ENCODE data around the gene CENPM.

CENPM gene

DNA sequence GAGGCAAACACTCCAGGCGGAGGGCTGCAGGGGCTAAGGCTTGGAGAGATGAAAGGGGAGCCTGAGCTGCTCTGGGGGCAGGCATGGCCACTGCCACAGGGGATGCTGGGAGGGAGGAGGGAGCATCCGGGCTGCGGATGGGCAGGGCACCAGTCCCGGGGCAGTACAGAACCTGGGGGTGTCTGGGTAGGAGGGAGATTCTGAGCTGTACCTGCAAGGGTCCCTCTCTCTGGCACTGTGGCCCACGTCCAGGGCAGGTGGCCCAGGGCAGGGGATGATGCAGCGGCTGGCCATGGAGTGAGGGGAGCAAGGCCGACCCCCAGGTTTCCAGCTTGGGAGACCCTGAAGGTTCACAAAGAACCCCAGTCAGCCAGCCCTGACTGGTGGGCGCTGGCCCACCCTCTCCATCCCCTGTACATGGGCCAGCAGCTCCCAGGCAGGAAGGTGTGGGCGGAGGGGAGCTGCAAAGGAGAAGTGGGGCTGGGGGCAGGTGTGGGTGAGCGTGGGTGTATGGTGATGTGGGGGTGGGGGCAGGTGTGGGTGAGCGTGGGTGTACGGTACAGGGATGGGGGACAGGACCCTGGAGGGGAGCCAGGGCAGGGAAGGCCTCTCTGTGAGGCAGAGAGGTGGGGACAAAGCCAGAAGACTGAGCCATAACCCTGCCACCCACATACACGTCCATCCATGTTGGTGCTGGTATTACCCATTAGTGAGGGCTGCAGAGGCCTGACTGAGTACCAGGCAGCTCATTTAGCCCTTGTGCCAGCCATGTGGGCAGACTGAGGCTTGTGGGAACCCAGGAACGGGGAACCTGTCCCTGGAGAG, 18.1 kb downstream of the CENPM start:
- no peak for TF ChIP-seq TAF1 (IDR thresholded peaks at IDR 0.05; ENCODE audit: low read depth)
- 0 out of 2 replicates have a peak, but pooled peaks have one; percentile 24 for TF ChIP-seq ZBTB7A (IDR thresholded peaks at IDR 0.05; ENCODE audit: low read depth)
- TF ChIP-seq EP300 (IDR thresholded peaks at IDR 0.05; ENCODE audit: borderline replicate concordance) = no peak
- no peak for TF ChIP-seq CREB1 (IDR thresholded peaks at IDR 0.05; ENCODE audit: low read depth)
- TF ChIP-seq NFIC (IDR thresholded peaks at IDR 0.05) = no peak
- TF ChIP-seq EGR1 (IDR thresholded peaks at IDR 0.05) = peak; percentile 60
- TF ChIP-seq, protein P1, sequence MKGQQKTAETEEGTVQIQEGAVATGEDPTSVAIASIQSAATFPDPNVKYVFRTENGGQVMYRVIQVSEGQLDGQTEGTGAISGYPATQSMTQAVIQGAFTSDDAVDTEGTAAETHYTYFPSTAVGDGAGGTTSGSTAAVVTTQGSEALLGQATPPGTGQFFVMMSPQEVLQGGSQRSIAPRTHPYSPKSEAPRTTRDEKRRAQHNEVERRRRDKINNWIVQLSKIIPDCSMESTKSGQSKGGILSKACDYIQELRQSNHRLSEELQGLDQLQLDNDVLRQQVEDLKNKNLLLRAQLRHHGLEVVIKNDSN (IDR thresholded peaks at IDR 0.05) = no peak
- no peak for TF ChIP-seq TEAD4 (IDR thresholded peaks at IDR 0.05)
- no peak for TF ChIP-seq RAD21 (IDR thresholded peaks at IDR 0.05; ENCODE audit: low read depth)
- no peak for TF ChIP-seq CEBPB (IDR thresholded peaks at IDR 0.05)
- no peak for TF ChIP-seq YY1 (IDR thresholded peaks at IDR 0.05; ENCODE audit: low read depth)
- TF ChIP-seq, protein P2, sequence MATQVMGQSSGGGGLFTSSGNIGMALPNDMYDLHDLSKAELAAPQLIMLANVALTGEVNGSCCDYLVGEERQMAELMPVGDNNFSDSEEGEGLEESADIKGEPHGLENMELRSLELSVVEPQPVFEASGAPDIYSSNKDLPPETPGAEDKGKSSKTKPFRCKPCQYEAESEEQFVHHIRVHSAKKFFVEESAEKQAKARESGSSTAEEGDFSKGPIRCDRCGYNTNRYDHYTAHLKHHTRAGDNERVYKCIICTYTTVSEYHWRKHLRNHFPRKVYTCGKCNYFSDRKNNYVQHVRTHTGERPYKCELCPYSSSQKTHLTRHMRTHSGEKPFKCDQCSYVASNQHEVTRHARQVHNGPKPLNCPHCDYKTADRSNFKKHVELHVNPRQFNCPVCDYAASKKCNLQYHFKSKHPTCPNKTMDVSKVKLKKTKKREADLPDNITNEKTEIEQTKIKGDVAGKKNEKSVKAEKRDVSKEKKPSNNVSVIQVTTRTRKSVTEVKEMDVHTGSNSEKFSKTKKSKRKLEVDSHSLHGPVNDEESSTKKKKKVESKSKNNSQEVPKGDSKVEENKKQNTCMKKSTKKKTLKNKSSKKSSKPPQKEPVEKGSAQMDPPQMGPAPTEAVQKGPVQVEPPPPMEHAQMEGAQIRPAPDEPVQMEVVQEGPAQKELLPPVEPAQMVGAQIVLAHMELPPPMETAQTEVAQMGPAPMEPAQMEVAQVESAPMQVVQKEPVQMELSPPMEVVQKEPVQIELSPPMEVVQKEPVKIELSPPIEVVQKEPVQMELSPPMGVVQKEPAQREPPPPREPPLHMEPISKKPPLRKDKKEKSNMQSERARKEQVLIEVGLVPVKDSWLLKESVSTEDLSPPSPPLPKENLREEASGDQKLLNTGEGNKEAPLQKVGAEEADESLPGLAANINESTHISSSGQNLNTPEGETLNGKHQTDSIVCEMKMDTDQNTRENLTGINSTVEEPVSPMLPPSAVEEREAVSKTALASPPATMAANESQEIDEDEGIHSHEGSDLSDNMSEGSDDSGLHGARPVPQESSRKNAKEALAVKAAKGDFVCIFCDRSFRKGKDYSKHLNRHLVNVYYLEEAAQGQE (IDR thresholded peaks at IDR 0.05; ENCODE audit: low read depth) = no peak
- TF ChIP-seq TCF12 (IDR thresholded peaks at IDR 0.05; ENCODE audit: low read depth) = no peak
- TF ChIP-seq FOXM1 (IDR thresholded peaks at IDR 0.05; ENCODE audit: borderline replicate concordance, low read depth) = no peak
- TF ChIP-seq, protein P3, sequence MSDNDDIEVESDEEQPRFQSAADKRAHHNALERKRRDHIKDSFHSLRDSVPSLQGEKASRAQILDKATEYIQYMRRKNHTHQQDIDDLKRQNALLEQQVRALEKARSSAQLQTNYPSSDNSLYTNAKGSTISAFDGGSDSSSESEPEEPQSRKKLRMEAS (IDR thresholded peaks at IDR 0.05) = no peak

DNA sequence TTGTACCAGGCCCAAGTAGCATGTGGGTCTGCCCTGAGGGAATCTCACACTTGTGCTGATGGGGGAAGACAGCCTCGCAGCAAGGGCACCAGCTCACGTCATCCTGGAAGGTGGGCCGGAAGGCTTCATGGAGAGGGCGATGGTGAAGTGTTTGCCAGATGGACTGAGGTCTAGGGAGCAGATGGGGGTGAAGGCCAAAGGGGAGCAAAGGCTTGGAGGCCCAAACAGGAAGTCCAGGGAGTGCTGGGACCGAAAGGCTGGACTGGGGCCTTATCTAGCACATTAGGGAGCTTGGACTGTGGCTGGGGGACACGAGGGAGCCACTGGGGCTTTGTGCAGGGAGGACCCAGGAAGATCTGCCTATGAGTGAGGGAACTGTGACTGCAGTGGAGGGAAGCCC, 19.1 kb downstream of the CENPM start:
- TF ChIP-seq EP300 (IDR thresholded peaks at IDR 0.05; ENCODE audit: borderline replicate concordance) (no peak), EGR1 (IDR thresholded peaks at IDR 0.05) (no peak), FOXM1 (IDR thresholded peaks at IDR 0.05; ENCODE audit: borderline replicate concordance, low read depth) (no peak), NFIC (IDR thresholded peaks at IDR 0.05) (no peak)

DNA sequence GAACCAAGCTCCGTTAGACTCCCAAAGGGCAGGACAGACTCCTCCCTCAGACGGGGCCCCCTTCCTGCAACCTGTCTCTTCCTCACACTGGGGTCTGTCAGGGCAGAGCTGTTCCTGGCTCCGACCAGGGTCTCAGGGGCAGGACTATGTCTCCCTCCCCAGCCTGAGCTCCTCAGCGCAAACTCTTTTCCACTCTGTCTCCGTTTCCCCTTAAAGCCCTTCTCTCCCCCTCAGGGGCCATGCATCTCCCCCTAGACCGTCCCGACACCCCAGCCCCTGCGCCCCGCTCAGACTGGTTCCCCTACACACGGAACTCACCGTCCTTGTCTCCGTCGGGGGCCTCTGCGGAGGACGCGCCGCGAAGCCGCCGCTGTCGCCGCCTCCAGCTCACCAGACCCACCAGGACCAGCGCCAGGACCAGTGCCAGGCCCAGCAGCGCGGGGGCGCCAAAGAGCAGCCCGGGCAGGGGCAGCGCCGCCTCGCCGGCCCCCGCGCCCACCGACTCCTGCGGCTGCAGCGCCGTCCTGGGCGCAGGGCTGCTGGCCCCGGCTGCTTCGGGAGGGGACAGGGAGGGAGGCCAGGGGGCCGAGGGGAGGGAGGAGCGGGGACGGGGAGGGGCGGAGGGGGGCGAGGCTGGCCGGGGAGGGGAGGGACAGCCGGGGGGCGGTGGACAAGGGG, 21.0 kb downstream of the CENPM start:
- TF ChIP-seq, protein P1 (IDR thresholded peaks at IDR 0.05) = no peak
- TF ChIP-seq RAD21 (IDR thresholded peaks at IDR 0.05; ENCODE audit: low read depth) = peak; percentile 43; the same call in 1 of the 2 replicates
- peak; percentile 97 for TF ChIP-seq ZBTB7A (IDR thresholded peaks at IDR 0.05; ENCODE audit: low read depth)

DNA sequence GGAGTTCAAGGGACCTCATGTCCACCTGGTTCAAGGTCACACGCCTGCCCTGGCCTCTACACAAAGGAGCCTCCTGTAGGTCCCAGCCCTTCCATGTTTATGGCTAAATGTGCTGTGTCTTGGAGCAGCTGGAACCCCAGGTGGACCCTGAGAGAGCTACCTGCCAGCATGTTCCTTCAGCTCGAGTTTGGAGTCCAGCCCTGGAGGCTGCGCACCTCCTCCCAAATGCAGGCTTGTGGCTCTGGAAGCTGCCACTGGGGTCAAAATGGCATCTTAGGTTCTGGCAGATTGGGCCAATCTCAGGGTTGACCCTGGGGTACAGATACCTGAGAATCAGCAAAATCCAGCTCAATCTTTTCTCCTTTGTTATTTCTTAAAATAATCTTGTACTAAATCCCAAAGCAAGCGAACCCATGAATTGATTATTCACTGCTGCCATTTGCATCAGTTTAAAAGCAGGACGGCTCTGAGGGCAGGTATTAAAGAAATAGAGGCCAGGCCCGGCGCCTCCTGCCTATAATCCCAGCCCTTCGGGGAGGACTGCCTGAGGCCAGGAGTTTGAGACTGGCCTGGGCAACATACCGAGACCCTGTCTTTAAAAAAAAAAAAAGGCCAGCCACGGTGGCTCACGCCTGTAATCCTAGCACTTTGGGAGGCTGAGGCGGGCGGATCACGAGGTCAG, 23.2 kb downstream of the CENPM start:
- TF ChIP-seq, protein P3 (IDR thresholded peaks at IDR 0.05) = no peak

DNA sequence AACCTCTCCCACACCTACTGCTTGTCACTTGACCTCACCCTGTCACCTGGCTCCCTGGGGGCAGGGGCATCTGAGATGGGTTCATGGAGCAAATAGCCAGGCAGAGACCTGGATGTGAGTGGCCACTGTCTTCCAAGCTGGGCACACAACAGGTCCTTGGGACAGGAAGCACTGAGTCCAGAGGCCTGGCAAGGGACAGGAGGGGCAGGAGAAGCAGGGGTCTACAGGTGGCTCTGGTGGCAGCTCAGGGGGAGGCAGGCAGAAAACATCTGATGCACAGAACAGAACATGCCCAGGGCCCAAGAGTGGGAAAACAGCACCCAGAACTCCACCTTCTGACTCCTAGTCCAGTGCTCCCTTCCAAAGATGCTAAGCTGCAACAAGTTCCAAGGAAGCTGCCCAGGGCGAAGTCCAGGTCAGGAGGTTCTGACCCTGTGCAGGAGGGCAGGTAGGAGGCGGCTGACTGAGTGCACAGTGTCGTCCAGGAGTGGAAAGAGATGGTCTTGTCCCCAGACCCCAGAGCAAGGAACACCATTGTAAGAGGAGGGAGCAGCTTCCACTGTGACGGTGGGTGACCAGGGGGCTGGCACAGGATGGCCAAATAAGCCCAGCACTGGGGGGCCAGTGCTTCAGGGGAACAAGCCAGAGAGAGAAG, 23.9 kb downstream of the CENPM start:
- TF ChIP-seq EGR1 (IDR thresholded peaks at IDR 0.05) (no peak), TEAD4 (IDR thresholded peaks at IDR 0.05) (no peak), TCF12 (IDR thresholded peaks at IDR 0.05; ENCODE audit: low read depth) (no peak), CREB1 (IDR thresholded peaks at IDR 0.05; ENCODE audit: low read depth) (no peak), ZBTB7A (IDR thresholded peaks at IDR 0.05; ENCODE audit: low read depth) (no peak), YY1 (IDR thresholded peaks at IDR 0.05; ENCODE audit: low read depth) (no peak), TAF1 (IDR thresholded peaks at IDR 0.05; ENCODE audit: low read depth) (no peak), RAD21 (IDR thresholded peaks at IDR 0.05; ENCODE audit: low read depth) (no peak)
- TF ChIP-seq, protein P3 (IDR thresholded peaks at IDR 0.05) = no peak
- TF ChIP-seq, protein P1 (IDR thresholded peaks at IDR 0.05) = no peak
- TF ChIP-seq, protein P2 (IDR thresholded peaks at IDR 0.05; ENCODE audit: low read depth) = no peak
